ENCODE results near the gene WNT9A.

The WNT9A gene

DNA sequence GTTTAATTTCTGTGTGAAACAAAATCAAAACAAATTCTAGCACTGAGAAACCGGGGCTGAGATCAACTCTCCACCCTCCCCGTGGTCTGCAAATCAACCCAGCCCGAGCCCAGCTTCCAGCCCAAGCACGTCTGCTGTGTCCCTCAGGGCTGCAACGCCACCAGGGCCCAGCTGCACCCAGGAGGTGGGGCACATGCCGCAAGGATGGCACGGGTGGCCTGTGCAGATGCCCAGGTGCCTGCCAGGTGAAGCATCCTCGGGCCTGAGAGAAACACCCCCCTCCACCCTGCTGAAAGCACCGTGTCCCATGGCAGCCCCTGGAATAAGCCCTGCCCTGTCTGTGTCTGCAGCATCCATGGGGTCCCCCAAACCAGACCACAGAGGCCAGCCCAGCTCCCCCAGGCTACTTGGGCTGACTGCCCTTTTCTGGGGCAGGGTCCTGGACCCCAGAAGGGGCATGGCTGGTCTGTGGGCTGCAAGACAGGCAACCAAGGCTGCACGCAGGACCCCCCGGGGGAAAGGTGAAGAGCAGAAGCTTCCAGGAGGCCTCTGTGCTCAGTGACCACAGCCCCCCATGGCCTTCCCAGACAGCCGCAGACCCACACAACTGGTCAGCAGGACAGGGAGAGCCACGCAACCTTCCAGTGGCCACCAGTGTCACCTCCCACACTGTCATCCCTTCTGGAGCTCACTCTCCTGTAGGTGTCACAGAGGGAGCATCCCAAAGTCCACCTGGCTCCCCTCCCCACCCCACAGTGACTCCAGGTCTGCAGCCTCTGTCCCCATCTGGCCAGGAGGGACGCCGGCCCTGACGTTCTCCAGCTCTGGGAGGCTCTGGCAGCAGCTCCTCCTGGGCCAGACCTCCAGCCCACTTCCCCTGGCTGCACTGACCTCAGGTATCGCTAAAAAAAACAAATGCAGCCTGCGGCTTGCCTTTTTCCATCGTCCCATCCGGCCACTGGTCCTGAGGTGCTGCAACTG, 7.7 kb downstream of the WNT9A start:
- DNase-seq = no peak

- DNase-seq = no peak
These were observed 8.6 kb downstream of the WNT9A start for GRCh38 chr1:227938911-227939790.

GRCh38 chr1:227938276-227938675, 9.5 kb downstream of the WNT9A start:
- DNase-seq = no peak

DNA sequence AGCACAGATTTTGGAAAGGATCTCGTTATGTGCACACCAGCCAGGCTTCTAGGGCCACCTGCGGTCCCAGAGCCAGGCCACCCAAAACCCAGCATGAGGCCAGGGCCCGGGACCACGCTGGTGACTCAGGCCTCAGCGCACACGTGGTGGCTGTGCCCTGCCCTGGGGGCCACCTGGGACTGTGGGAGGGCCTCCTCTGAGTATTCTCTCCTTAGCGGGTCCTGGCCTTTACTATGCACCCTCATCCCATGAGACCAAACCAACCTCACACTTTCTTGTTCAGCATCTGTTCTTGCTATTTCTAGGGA, 9.9 kb downstream of the WNT9A start:
- DNase-seq = no peak

DNA sequence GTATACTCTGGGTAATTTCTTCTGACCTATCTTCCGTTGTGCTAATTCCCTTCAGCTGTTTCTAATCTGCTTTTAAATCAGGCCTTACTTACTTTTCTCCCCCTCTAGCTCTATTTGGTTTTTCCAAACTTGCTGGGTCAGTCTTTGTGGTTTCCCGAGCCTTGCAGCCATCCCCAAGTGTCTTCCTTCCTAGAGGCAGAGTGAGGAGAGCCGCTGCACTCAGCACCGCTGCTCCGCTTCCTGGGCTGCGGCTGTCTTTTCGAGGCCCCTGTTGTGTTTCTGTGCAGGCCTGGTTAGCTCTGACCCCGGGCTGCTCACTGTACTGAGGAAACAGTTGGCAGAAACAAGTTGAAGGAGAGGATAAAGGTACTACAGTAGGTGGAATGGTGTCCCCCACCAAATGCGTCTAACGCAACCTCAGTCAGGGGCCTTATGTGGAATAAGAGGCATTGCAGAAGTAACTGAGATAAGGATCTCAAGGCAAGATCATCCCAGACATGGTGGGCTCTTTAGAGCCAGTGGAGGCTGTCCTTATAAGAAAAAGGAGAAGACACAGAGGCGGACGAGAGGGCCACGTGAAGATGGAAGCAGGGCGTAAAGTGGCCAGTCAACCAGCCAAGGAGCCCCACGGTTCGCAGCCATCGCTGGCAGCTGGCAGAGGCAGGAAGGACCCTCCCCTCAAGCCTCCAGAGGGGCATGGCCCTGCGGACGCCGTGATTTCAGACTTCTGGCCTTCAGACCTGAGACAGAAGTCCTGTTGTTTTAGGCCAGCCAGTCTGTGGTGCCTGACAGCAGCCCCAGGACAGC, 10.5 kb downstream of the WNT9A start:
- no peak for DNase-seq

DNA sequence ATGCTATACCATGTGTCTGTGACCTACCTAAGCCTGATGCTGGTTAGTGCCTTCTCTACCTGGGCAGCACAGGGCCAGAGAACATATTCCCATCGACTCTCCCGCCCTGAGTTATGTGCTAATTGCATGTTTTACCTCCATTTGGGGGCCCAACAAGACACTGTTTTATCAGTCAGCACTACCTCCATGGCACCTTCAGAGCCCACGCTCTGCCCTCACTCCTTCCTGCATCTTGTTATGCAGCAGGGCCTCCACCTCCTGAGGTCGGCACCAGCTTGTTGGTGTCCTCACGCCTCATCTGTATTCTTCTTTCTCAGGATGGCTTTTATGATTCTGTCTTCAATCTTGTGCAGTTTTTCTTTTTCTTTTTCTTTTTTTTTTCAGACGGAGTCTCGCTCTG, 11.9 kb downstream of the WNT9A start:
- DNase-seq = no peak

GRCh38 chr1:227934476-227935313, 13.0 kb downstream of the WNT9A start:
- DNase-seq = no peak

DNA sequence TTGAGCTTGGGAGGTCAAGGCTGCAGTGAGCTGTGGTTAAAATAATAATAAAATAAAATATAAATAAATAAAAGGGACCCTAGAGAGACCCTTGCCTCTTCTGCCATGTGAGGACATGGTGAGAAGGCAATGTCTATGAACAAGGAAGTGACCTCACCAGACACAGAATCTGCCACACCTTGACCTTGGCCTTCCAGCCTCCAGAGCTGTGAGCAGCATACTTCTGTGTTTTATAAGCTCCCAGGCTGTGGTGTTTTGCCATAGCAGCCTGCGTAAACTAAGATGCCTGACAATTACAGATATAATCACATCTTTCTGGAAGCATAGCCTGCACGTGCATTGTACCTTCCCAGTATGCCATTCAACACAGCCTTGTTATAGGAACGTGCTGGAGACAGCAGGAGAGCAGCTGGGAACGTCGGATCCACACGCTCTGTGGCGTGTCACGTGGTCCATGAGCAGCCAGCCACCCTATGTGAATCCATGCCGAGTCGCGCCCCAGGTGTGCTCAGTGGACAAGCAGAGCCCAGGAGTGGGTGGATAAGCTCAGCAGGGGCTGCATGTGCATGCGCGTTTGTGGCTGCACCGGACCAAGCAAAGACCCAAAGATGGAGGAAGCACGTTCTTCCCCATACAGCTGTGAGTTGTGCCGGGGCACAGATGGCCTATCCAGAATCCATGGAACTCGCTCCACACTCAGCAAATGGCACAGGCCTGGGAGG, 17.8 kb downstream of the WNT9A start:
- no peak for DNase-seq

- no peak for DNase-seq
These were observed 18.8 kb downstream of the WNT9A start for GRCh38 chr1:227928811-227929375.

- DNase-seq = no peak
These were observed 19.6 kb downstream of the WNT9A start for GRCh38 chr1:227927971-227928741.

DNA sequence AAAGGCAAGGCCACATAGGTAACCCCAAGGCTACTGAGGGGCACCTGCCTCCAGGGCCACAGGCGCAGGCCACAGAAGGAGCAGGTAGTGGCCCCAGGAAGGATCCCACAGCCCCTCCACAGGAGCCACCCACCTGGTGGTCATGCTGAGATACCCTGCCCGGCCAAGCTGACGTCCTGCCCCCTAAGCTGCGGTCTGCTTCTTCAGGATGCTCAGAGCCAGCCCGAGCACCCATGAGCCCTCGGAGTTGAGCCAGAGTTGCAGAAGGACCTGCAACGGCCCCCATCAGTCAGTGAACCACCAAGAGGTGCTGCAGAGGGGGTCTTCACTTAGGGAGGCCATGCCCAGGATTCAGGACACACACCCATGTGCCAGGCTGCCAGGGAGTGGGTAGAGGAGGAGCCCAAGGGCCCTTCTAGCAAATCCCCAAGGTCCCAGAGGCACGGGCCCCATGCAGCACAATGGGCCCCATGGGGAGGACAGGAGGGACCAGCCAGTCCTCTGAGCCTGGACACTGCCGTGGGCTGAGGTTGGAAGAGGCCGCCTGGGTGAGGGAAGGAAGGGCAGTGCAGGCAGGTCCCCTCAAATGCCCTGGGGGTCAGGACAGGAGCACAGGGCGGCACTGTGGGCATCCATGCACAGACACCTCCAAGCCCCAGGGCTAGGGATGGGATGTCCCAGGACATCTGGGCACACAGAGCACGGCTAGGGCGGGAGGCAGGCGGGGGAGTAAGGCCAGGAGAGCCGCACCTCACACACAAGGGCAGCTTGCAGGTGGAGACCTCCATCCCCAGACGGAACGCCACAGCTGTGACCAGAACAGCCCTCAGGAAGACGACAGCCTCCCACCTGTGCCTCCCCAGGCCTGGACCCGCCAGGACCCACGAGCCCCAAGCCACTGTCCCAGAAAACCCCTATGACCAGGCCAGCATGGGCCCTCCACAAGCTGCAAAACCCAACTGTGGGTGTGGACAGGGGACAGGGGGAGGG, 20.5 kb downstream of the WNT9A start:
- no peak for DNase-seq

DNA sequence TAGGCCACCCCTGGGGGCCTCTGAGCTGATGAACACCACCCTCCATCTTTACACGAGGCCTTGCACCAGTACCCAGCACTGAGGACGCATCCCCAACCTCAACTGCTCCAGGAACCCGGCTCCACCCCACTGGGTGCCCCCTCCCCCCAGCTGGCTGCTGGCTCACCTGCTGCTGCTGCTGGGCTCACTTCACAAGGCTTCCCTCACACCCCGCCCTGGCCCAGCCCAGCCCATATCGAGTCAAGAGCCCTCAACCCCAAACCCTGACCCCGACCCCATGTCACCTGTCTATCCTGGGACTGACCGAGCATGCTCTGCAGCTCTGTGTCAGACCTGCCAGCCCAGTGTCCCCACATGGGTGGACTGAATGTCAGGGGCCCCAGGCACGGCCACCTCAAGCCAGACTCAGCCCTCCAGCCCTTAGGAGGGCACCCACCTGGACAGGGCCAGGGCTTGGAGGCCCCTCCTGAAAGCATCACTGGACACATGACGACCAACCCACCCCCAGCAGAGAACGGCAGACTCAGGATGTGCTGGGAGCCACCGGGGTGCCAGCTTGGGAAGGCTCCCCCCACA, 21.4 kb downstream of the WNT9A start:
- no peak for DNase-seq

DNA sequence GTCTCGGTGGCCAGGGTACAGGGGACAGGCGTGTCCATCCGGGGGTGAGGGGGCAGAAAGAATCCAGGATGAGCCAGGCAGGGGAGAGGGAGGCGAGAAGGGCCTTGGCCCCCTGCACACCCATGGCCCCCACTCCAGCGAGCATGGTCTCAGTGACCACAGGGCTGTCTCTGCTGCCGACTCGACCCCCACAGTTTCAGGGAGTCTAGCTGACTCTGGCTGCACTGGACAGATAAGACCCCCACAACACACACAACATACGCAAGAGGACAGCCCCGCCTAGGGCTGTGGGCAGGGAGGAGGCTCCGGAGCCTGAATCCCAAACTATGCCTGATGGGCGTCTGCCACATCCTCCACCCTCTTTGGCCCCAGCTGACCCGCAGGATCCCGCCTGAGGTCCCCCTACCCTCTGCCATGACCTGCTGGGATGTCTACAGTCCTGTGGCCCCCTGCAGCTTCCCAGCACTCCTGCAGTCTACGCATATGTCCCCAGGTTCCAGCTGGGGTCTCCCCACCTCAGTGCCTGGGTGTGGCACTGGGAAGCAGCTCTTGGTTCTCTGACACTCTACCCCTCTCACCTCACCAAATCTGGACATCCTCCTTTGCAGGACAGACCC, 22.0 kb downstream of the WNT9A start:
- DNase-seq = no peak

- DNase-seq = no peak
These were observed 22.7 kb downstream of the WNT9A start for GRCh38 chr1:227924833-227925574.

- no peak for DNase-seq
These were observed 23.4 kb downstream of the WNT9A start for GRCh38 chr1:227924168-227924832.

DNA sequence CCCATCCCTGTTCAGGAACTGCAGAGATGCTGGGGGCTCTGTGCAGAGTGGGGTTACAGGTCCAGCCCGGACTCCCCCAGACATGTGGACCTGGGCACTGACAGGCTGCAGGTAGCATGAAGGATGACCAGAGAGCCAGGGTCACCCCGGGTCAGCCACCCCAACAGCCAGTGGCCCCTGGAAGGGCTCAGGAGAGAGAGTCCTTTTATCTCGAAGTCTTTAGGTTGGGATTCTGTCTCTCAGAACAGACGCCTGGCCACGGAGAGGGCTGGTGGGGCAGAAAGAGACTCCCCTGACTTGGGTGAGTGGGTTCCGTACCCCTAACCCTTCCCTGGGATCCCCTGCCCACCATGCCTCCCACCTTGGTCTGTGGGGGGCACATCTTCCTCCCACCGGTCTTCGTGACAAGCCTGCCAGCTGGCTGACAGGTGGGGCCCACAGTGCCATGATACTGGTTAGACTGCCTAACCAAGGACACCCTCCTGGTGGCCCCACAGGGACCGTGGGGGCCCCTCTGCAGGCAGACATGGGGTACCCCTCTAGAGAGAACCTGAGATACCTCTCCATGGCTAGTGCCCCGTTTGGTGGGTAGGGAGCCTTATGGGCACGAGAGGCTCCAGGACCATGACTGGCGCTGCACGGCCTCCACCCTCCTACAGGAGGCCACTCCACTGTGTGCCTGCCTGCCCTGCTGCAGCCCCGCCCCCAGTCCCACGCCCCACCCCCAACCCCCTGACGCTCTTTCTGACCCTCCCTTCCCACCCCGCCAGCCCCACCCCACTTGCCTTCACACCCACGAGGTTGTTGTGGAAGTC, 24.2 kb downstream of the WNT9A start:
- no peak for DNase-seq

Measured in COR-L47 (cell line).